ENCODE measurements around the gene SCTR. TPM values are rescaled to one million over a fixed set of nuclear protein-coding genes. Genes with fewer than 3 reads are reported as not detected.
A peak's percentile ranks its signal among the peaks of the same experiment; 100 is the strongest.

SCTR gene
- total and polyA plus RNA-seq, 2 of the 13 experiments (the other 11 are each of a cell fraction or from before 2014, with no cell fraction given) = not detected

GRCh38 chr2:119438128-119438656 is 86.1 kb downstream of the SCTR start (continued):
- TF ChIP-seq, protein P1, sequence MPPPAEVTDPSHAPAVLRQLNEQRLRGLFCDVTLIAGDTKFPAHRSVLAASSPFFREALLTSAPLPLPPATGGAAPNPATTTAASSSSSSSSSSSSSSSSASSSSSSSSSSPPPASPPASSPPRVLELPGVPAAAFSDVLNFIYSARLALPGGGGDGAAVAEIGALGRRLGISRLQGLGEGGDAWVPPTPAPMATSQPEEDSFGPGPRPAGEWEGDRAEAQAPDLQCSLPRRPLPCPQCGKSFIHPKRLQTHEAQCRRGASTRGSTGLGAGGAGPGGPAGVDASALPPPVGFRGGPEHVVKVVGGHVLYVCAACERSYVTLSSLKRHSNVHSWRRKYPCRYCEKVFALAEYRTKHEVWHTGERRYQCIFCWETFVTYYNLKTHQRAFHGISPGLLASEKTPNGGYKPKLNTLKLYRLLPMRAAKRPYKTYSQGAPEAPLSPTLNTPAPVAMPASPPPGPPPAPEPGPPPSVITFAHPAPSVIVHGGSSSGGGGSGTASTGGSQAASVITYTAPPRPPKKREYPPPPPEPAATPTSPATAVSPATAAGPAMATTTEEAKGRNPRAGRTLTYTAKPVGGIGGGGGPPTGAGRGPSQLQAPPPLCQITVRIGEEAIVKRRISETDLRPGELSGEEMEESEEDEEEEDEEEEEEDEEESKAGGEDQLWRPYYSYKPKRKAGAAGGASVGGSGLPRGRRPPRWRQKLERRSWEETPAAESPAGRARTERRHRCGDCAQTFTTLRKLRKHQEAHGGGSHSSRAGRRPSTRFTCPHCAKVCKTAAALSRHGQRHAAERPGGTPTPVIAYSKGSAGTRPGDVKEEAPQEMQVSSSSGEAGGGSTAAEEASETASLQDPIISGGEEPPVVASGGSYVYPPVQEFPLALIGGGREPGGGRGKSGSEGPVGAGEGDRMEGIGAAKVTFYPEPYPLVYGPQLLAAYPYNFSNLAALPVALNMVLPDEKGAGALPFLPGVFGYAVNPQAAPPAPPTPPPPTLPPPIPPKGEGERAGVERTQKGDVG (CRISPR knock-in tag; IDR thresholded peaks at IDR 0.05; ENCODE audit: borderline replicate concordance) = 0 out of 2 replicates have a peak, but pooled peaks have one; percentile 12
- TF ChIP-seq, protein P2, sequence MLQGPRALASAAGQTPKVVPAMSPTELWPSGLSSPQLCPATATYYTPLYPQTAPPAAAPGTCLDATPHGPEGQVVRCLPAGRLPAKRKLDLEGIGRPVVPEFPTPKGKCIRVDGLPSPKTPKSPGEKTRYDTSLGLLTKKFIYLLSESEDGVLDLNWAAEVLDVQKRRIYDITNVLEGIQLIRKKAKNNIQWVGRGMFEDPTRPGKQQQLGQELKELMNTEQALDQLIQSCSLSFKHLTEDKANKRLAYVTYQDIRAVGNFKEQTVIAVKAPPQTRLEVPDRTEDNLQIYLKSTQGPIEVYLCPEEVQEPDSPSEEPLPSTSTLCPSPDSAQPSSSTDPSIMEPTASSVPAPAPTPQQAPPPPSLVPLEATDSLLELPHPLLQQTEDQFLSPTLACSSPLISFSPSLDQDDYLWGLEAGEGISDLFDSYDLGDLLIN (CRISPR knock-in tag; IDR thresholded peaks at IDR 0.05; ENCODE audit: borderline replicate concordance) = no peak
- 0 out of 2 replicates have a peak, but pooled peaks have one; percentile 40 for TF ChIP-seq PAX8 (CRISPR knock-in tag; IDR thresholded peaks at IDR 0.05; ENCODE audit: borderline replicate concordance)
- TF ChIP-seq TFDP2 (CRISPR knock-in tag; IDR thresholded peaks at IDR 0.05) = peak; percentile 47; the same call in 1 of the 2 replicates
- TF ChIP-seq, protein P3, sequence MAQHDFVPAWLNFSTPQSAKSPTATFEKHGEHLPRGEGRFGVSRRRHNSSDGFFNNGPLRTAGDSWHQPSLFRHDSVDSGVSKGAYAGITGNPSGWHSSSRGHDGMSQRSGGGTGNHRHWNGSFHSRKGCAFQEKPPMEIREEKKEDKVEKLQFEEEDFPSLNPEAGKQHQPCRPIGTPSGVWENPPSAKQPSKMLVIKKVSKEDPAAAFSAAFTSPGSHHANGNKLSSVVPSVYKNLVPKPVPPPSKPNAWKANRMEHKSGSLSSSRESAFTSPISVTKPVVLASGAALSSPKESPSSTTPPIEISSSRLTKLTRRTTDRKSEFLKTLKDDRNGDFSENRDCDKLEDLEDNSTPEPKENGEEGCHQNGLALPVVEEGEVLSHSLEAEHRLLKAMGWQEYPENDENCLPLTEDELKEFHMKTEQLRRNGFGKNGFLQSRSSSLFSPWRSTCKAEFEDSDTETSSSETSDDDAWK (CRISPR knock-in tag; IDR thresholded peaks at IDR 0.05) = no peak
- TF ChIP-seq SAFB2 (CRISPR knock-in tag; IDR thresholded peaks at IDR 0.05; ENCODE audit: borderline replicate concordance, low read depth) = no peak
- 0 out of 2 replicates have a peak, but pooled peaks have one; percentile 37 for TF ChIP-seq ZNF839 (CRISPR knock-in tag; IDR thresholded peaks at IDR 0.05; ENCODE audit: borderline replicate concordance)
- TF ChIP-seq, protein P4, sequence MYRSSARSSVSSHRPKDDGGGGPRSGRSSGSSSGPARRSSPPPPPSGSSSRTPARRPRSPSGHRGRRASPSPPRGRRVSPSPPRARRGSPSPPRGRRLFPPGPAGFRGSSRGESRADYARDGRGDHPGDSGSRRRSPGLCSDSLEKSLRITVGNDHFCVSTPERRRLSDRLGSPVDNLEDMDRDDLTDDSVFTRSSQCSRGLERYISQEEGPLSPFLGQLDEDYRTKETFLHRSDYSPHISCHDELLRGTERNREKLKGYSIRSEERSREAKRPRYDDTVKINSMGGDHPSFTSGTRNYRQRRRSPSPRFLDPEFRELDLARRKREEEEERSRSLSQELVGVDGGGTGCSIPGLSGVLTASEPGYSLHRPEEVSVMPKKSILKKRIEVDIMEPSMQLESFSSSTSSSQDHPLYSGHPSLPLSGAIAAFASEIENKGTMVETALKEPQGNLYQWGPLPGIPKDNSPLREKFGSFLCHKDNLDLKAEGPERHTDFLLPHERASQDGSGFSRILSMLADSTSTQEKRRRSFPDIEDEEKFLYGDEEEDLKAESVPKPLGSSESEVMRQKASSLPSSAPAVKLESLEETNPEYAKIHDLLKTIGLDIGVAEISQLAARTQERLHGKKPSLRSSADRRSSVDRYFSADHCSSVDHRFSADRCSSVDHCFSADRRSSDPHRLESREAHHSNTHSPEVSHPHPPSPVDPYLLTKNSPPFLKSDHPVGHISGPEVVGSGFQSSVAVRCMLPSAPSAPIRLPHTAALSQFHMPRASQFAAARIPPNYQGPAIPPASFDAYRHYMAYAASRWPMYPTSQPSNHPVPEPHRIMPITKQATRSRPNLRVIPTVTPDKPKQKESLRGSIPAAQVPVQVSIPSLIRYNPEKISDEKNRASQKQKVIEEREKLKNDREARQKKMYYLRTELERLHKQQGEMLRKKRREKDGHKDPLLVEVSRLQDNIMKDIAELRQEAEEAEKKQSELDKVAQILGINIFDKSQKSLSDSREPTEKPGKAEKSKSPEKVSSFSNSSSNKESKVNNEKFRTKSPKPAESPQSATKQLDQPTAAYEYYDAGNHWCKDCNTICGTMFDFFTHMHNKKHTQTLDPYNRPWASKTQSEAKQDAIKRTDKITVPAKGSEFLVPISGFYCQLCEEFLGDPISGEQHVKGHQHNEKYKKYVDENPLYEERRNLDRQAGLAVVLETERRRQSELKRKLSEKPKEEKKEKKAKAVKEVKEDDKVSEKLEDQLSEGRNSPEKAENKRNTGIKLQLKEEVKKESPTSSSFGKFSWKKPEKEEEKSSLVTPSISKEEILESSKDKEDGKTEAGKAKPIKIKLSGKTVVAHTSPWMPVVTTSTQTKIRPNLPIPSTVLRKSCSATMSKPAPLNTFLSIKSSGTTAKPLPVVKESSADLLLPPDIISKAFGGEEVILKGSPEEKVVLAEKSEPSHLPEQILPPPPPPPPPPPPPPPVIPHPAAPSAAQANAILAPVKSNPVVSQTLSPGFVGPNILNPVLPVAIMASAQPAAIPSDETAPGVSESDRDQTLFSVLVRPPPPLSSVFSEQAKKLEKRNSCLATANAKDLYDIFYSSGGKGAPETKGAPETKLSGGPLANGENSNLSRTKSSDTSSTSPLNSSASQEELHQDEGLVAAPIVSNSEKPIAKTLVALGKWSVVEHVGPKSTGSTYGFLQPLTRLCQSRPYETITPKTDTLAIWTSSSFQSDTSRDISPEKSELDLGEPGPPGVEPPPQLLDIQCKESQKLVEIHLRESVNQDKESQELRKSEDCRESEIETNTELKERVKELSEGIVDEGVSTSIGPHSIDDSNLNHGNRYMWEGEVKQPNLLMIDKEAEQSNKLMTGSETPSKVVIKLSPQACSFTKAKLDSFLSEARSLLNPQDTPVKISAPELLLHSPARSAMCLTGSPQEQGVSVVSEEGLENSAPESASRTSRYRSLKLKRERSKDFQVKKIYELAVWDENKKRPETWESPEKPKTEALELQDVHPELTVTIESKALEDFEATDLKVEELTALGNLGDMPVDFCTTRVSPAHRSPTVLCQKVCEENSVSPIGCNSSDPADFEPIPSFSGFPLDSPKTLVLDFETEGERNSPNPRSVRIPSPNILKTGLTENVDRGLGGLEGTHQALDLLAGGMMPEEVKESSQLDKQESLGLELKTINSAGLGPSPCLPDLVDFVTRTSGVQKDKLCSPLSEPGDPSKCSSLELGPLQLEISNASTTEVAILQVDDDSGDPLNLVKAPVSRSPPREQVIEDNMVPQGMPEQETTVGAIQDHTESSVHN (CRISPR knock-in tag; IDR thresholded peaks at IDR 0.05) = no peak
- TF ChIP-seq ADNP (CRISPR knock-in tag; IDR thresholded peaks at IDR 0.05) = no peak
- peak; percentile 66; the same call in 1 of the 2 replicates for TF ChIP-seq ZFP37 (CRISPR knock-in tag; IDR thresholded peaks at IDR 0.05; ENCODE audit: borderline replicate concordance)
